ENCODE results near the gene LAIR2. TPM values are rescaled to one million over a fixed set of nuclear protein-coding genes. Genes with fewer than 3 reads are reported as not detected.

The LAIR2 gene
- total RNA-seq, 1 donor from 2014 or later = 1.1 TPM

GRCh38 chr19:54558339-54558738, 55.7 kb downstream of the LAIR2 start:
- intact Hi-C loops (cut with DNase I) = no loop called here
- no peak for ATAC-seq
- no peak for DNase-seq (ENCODE audit: low spot score)

Other genes starting within 250 kb of the LAIR2 start
- 24.1 TPM for gene LILRB5, start 245.6 kb upstream of the LAIR2 start, total RNA-seq
- 12.9 TPM for gene LILRB2, start 221.7 kb upstream of the LAIR2 start, total RNA-seq
- 5.3 TPM for gene LILRA5, start 189.7 kb upstream of the LAIR2 start, total RNA-seq
- 2.1 TPM for gene LILRA4, start 163.7 kb upstream of the LAIR2 start, total RNA-seq
- gene LAIR1, start 137.9 kb upstream of the LAIR2 start, total RNA-seq = 44.7 TPM
- gene TTYH1, start 87.4 kb upstream of the LAIR2 start, total RNA-seq = 72.2 TPM
- gene LENG8, start 53.6 kb upstream of the LAIR2 start, total RNA-seq = 305 TPM
- 6.0 TPM for gene LENG9, start 39.1 kb upstream of the LAIR2 start, total RNA-seq
- gene CDC42EP5, start 29.5 kb upstream of the LAIR2 start, total RNA-seq = 52.8 TPM
- gene LILRA2, start 71.0 kb downstream of the LAIR2 start, total RNA-seq = 5.3 TPM
- gene LILRA1, start 90.8 kb downstream of the LAIR2 start, total RNA-seq = 2.3 TPM
- 10.7 TPM for gene LILRB1, start 127.7 kb downstream of the LAIR2 start, total RNA-seq
- gene LILRB4, start 160.2 kb downstream of the LAIR2 start, total RNA-seq = 5.5 TPM
- not detected for gene KIR3DL3, start 221.6 kb downstream of the LAIR2 start, total RNA-seq
- gene KIR2DL3, start 235.7 kb downstream of the LAIR2 start, total RNA-seq = not detected